Superior temporal gyrus (tissue), 1 donor: ENCODE data around the gene LRRN4CL.

ENCODE experiments used
- DNase-seq: peaks from one replicate; pipeline ENCODE4 v3.0.0-alpha.2; 2016; ENCODE audit errors: extremely low spot score

Gene LRRN4CL

GRCh38 chr11:62646825-62647608 is 42.3 kb downstream of the LRRN4CL start:
- DNase-seq: no peak

DNA sequence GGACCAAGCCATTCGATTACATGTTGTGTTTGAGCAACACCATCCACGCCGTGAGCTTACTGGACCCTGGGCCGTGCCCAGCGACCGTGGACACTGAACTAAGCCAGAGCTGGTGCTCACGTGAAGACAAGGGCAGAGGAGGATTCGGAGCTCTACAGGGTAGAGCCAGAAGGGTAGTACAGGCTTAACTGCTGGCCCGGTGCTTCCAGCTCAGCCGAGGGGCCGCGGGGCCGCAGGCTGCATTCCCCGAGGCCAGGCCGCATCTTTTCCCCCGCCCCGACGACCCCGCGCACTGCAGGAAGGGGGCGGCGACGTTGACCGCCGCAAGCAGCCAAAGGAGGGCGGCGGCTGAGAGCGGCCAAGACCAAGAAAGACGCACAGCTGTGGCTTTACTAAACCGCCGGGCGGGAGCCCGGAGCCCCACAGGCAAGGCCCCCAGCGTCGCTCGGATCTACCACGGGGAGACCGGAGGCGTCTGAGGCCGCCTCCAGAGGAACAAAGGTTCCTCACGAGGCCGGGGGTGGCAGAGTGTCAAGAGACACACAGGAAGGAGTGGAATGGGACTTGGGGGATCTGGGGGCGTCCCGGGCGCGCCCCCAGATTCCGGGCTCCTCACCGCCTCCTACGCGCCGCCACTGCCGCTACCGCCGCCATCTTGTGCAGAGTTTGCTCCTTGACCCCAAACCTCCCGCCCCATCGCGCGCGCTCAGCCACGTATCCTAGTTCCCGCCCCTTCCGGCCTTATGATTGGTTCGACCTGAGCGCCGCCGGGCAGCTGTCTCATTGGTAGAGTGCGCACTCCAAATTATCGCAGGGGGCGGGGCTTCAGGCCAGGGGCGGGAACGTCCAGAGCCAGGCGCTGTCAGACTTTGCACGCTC is 43.1 kb downstream of the LRRN4CL start, which contains the start of gene GANAB:
TSS of gene GANAB (minus strand) at position 668 of the 879 bp plus-strand sequence. CDS start at position 654, 14 bp downstream.
- peak; percentile 98 for DNase-seq

DNA sequence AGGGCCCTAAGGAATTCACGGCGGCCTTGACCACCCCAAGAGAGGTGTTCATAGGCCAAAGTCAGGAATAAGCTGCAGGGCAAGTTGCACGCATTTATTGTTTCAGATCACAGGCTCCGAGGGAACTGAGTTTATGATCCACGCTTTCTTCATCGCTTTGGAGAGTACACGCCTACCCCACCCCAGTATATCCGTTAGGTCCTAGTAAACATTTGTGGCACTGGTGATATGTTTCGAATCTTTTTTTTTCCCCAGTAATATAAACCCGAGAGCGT is 43.7 kb downstream of the LRRN4CL start:
- DNase-seq: no peak

GRCh38 chr11:62644220-62644619 is 45.1 kb downstream of the LRRN4CL start:
- no peak for DNase-seq
